Measurements from ENCODE around the gene ZFX. TPM values are rescaled to one million over a fixed set of nuclear protein-coding genes. Genes with fewer than 3 reads are reported as not detected.
A peak's percentile ranks its signal among the peaks of the same experiment; 100 is the strongest.

Gene ZFX
- total RNA-seq, 1 experiment from 2014 or later, result 66.8 TPM

- Histone ChIP-seq H2AFZ (ENCODE audit: low read length) (no peak overlapping the region), H3K27ac (ENCODE audit: insufficient read length, low read depth, low read length) (no peak overlapping the region)
- WGBS (ENCODE audit: extremely low coverage, insufficient read length, low lambda C conversion rate), result no CpG with 5 or more reads among the region's 4 CpGs
These were observed 4.0 kb upstream of the ZFX start for GRCh38 chrX:24145303-24146186.

More at GRCh38 chrX:24145303-24146186, 4.0 kb upstream of the ZFX start:
- no peak overlapping the region for H2BK20ac ChIP-seq (ENCODE audit: low read depth, low read length, poor library complexity, severe bottlenecking)
- no peak overlapping the region for H3K4ac ChIP-seq (ENCODE audit: low read depth, low read length)
- no peaks in the 10 kb centered on the region for H3K9me3 Mint-ChIP-seq
- H2BK120ac ChIP-seq (ENCODE audit: low read depth, low read length, poor library complexity, severe bottlenecking), result no peak overlapping the region
- H4K20me1 ChIP-seq (ENCODE audit: control insufficient read depth, insufficient read depth, insufficient read length), result no peaks in the 10 kb centered on the region
- no peaks in the 10 kb centered on the region for H3K27me3 ChIP-seq (ENCODE audit: insufficient read depth, low read length)
- no peak overlapping the region for H4K8ac ChIP-seq (replicated peaks; ENCODE audit: insufficient read length, low read depth, low read length)
- H3K18ac ChIP-seq (ENCODE audit: insufficient read length, low read depth, low read length), result no peak overlapping the region
- H3K14ac ChIP-seq (ENCODE audit: insufficient read depth, low read length), result no peak overlapping the region
- no peak overlapping the region for H2BK12ac ChIP-seq (ENCODE audit: insufficient read length, low read depth, low read length)
- no peaks in the 10 kb centered on the region for H3K23me2 ChIP-seq (ENCODE audit: insufficient read length, low read depth, low read length, poor library complexity, severe bottlenecking)
- H3K4me3 Mint-ChIP-seq, result no peak overlapping the region
- H3K36me3 Mint-ChIP-seq (ENCODE audit: insufficient read depth in 1 of 3, low read depth in 3 of 3), result no peaks in the 10 kb centered on the region
- H3K4me1 Mint-ChIP-seq, result peaks cover 38 to 39% of the 10 kb centered on the region in 2 experiments
- H3K27ac Mint-ChIP-seq, result peak overlapping the region in 1 of 3 experiments; percentile 5; a peak in 1 of 7 replicates
- H2BK5ac ChIP-seq (ENCODE audit: insufficient read length, low read length), result no peak overlapping the region
- no peak overlapping the region for H2BK15ac ChIP-seq (ENCODE audit: low read depth, low read length)
- H4K5ac ChIP-seq (ENCODE audit: insufficient read length, low read depth, low read length), result no peak overlapping the region
- H3K9ac ChIP-seq (ENCODE audit: extremely low read depth, insufficient read length, low read length), result no peak overlapping the region
- no peak overlapping the region for H2AK5ac ChIP-seq (ENCODE audit: insufficient read length, low read length)
- no peaks in the 10 kb centered on the region for H3K79me1 ChIP-seq (ENCODE audit: insufficient read depth, low read depth, low read length, poor library complexity, severe bottlenecking)
- peaks cover 4% of the 10 kb centered on the region; the same call in 1 of the 2 replicates for H3K4me1 ChIP-seq (ENCODE audit: insufficient read depth, low read length)
- no peaks in the 10 kb centered on the region for H3K27me3 Mint-ChIP-seq (ENCODE audit: low read depth)
- peak; percentile 32; the same call in 1 of the 3 replicates for TF ChIP-seq CTCF (conservative IDR thresholded peaks at IDR 0.05)
- no peak overlapping the region for H3K23ac ChIP-seq (ENCODE audit: insufficient read length, low read depth, low read length)
- H3K4me2 ChIP-seq (ENCODE audit: insufficient read depth, insufficient read length, low read length), result no peak overlapping the region
- H3T11ph ChIP-seq (ENCODE audit: low read length), result no peak overlapping the region
- DNase-seq, result no peak
- H3K56ac ChIP-seq (ENCODE audit: insufficient read length, low read depth, low read length), result no peak overlapping the region
- H3K9me3 ChIP-seq (ENCODE audit: control insufficient read depth, low read depth, low read length), result no peaks in the 10 kb centered on the region
- no peak overlapping the region for H4K91ac ChIP-seq (ENCODE audit: insufficient read length, low read depth, low read length)
- no peaks in the 10 kb centered on the region for H3K79me2 ChIP-seq (ENCODE audit: insufficient read depth, low read length)
